Measurements from ENCODE around the gene SLC25A31. TPM values are rescaled to one million over a fixed set of nuclear protein-coding genes. Genes with fewer than 3 reads are reported as not detected.

SLC25A31 gene
- total and polyA plus RNA-seq, 4 donors: not detected

- H3K9me3 ChIP-seq (ENCODE audit: control insufficient read depth in 4 of 4, low read length in 3 of 4): no peaks in the 10 kb centered on the region
- H3K4me1 ChIP-seq (ENCODE audit: control insufficient read depth in 4 of 4, insufficient read depth in 4 of 4, low read length in 3 of 4): no peaks in the 10 kb centered on the region
- peak; percentile 65 for TF ChIP-seq CTCF (IDR thresholded peaks at IDR 0.05; ENCODE audit: low read depth, low read length, missing input control)
- TF ChIP-seq RAD21 (IDR thresholded peaks at IDR 0.05): peak; percentile 83
- TF ChIP-seq HNF4G (IDR thresholded peaks at IDR 0.05): no peak
- H3K27ac ChIP-seq (ENCODE audit: low read depth in 1 of 2, low read length in 2 of 2): no peak overlapping the region
- H3K27me3 ChIP-seq (ENCODE audit: control insufficient read depth in 4 of 4, insufficient read depth in 4 of 4, low read length in 3 of 4): peaks cover 0 to 6% (median 0%) of the 10 kb centered on the region in 4 donors
- WGBS: 15% methylated on average over 8 of the region's 8 CpGs
- H3K9ac ChIP-seq (ENCODE audit: low read depth in 1 of 2, low read length in 2 of 2): no peak overlapping the region
- no peaks in the 10 kb centered on the region for H3K36me3 ChIP-seq (ENCODE audit: control insufficient read depth in 4 of 4, insufficient read depth in 3 of 4, low read depth in 1 of 4, low read length in 3 of 4)
- no peak for DNase-seq (ENCODE audit: low spot score)
- no peak overlapping the region for H3K4me3 ChIP-seq (ENCODE audit: low read depth in 1 of 3, low read length in 3 of 3)
Observed at GRCh38 chr4:127732623-127733328, 2.6 kb downstream of the SLC25A31 start.

- no peak for TF ChIP-seq YY1 (IDR thresholded peaks at IDR 0.05)
- TF ChIP-seq NR2F2 (IDR thresholded peaks at IDR 0.05): no peak
- no peak for TF ChIP-seq EGR1 (IDR thresholded peaks at IDR 0.05; ENCODE audit: low read depth in 2 of 2)
- no peak for TF ChIP-seq ATF3 (IDR thresholded peaks at IDR 0.05)
- TF ChIP-seq REST (IDR thresholded peaks at IDR 0.05): no peak
- Histone ChIP-seq H3K27me3 (ENCODE audit: control insufficient read depth in 4 of 4, insufficient read depth in 4 of 4, low read length in 3 of 4) (peaks cover 0 to 6% (median 0%) of the 10 kb centered on the region in 4 donors), H3K27ac (ENCODE audit: low read depth in 1 of 2, low read length in 2 of 2) (no peak overlapping the region), H3K9me3 (ENCODE audit: control insufficient read depth in 4 of 4, low read length in 3 of 4) (no peaks in the 10 kb centered on the region), H3K36me3 (ENCODE audit: control insufficient read depth in 4 of 4, insufficient read depth in 3 of 4, low read depth in 1 of 4, low read length in 3 of 4) (no peaks in the 10 kb centered on the region), H3K4me1 (ENCODE audit: control insufficient read depth in 4 of 4, insufficient read depth in 4 of 4, low read length in 3 of 4) (no peaks in the 10 kb centered on the region), H3K4me3 (ENCODE audit: low read depth in 1 of 3, low read length in 3 of 3) (no peak overlapping the region), H3K9ac (ENCODE audit: low read depth in 1 of 2, low read length in 2 of 2) (no peak overlapping the region)
- no peak for DNase-seq (ENCODE audit: low spot score)
- 77% methylated on average over 2 of the region's 2 CpGs for WGBS
Observed at GRCh38 chr4:127734976-127735375, 4.8 kb downstream of the SLC25A31 start.

GRCh38 chr4:127737295-127737694, 7.1 kb downstream of the SLC25A31 start:
- WGBS: 71% methylated on average over 4 of the region's 4 CpGs
- Histone ChIP-seq H3K27ac (ENCODE audit: low read depth in 1 of 2, low read length in 2 of 2) (no peak overlapping the region), H3K9me3 (ENCODE audit: control insufficient read depth in 4 of 4, low read length in 3 of 4) (no peaks in the 10 kb centered on the region), H3K4me3 (ENCODE audit: low read depth in 1 of 3, low read length in 3 of 3) (no peak overlapping the region), H3K9ac (ENCODE audit: low read depth in 1 of 2, low read length in 2 of 2) (no peak overlapping the region), H3K36me3 (ENCODE audit: control insufficient read depth in 4 of 4, insufficient read depth in 3 of 4, low read depth in 1 of 4, low read length in 3 of 4) (no peaks in the 10 kb centered on the region), H3K4me1 (ENCODE audit: control insufficient read depth in 4 of 4, insufficient read depth in 4 of 4, low read length in 3 of 4) (no peaks in the 10 kb centered on the region), H3K27me3 (ENCODE audit: control insufficient read depth in 4 of 4, insufficient read depth in 4 of 4, low read length in 3 of 4) (peaks cover 0 to 10% (median 0%) of the 10 kb centered on the region in 4 donors)
- DNase-seq (ENCODE audit: low spot score): no peak
- no peak for TF ChIP-seq REST (IDR thresholded peaks at IDR 0.05)
- TF ChIP-seq ATF3 (IDR thresholded peaks at IDR 0.05): no peak
- no peak for TF ChIP-seq ZBTB33 (IDR thresholded peaks at IDR 0.05)
- no peak for TF ChIP-seq RXRA (IDR thresholded peaks at IDR 0.05)
- no peak for TF ChIP-seq EGR1 (IDR thresholded peaks at IDR 0.05; ENCODE audit: low read depth in 2 of 2)
- no peak for TF ChIP-seq CTCF (IDR thresholded peaks at IDR 0.05; ENCODE audit: low read depth, low read length, missing input control)
- no peak for TF ChIP-seq JUND (IDR thresholded peaks at IDR 0.05)
- TF ChIP-seq HNF4G (IDR thresholded peaks at IDR 0.05): no peak

Data from liver (tissue), 9 donors.